Left renal cortex interstitium (tissue), 4 donors: ENCODE measurements around the gene S100A8. TPM values are rescaled to one million over a fixed set of nuclear protein-coding genes. Genes with fewer than 3 reads are reported as not detected.

Experiments
- DNase-seq, 4 donors: peaks; one replicate each; pipeline ENCODE4 v3.0.0-alpha.2; 2013; ENCODE audit warnings: low read depth in 4 of 4, low spot score in 2 of 4, missing footprints in 1 of 4
- polyA plus RNA-seq, 4 donors: library from polyadenylated mRNA; unstranded; fragments of 120-200 nt; gene quantifications; one replicate each; pipeline ENCODE4 v1.2.1, GENCODE V29; 2013; ENCODE audit not compliant: insufficient read length in 4 of 4

S100A8 gene
- polyA plus RNA-seq, 4 donors = 4.4 to 15.1 (median 12.9) TPM

DNA sequence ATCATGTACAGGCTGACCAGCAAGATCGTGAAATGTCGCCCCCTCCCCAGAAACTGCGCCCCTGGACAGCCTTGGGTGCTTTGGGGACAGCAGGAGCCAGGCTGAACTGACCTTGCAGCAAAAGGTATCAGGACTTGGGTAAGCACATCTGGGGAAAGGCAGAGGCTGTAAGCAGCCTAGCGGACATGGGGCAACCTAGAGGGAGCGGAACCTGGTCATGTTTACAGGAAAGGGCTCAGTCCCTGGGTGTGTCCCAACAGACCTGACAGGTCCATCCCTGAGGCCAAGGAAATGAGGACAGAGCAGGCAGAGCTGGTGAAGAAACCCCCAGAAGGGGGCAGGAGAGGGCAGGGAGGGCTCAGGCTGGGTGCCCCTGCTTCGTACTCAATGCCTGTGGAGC lies 3.1 kb upstream of the S100A8 start:
- no peak for DNase-seq

DNA sequence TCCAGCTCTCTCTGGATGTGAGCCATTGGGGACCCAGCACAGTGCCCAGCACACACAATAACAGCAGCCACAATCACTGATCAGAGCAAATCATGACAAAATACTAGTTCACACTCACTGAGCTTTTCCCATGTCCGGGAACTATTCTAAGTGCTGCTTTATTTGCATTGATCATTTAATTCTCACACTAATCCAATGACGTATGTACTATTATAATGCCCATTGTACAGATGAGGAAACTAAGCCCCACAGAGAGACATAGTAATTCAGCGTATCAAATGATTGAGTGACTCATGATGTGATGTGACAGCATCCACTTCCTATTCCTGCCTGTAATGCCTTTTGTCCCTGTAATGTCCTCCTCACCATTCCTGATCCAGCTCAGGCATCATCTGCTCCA lies 1.9 kb upstream of the S100A8 start:
- no peak for DNase-seq

DNA sequence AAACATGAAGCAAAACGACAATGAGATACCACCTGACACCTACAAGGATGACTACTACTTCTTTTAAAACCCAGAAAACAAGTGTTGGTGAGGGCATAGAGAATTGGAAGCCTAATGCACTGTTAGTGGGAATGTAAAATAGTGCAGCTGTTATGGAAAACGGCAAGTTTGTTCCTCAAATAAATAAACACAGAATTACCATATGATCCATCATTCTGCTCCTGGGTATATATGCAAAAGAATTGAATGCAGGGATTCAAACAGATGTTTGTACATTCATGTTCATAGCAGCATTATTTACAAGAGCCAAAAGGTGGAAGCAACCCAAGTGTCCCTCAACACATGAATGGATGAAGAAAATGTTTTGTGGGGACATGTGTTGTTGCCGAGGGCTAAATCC lies 1.4 kb upstream of the S100A8 start:
- no peak for DNase-seq

DNA sequence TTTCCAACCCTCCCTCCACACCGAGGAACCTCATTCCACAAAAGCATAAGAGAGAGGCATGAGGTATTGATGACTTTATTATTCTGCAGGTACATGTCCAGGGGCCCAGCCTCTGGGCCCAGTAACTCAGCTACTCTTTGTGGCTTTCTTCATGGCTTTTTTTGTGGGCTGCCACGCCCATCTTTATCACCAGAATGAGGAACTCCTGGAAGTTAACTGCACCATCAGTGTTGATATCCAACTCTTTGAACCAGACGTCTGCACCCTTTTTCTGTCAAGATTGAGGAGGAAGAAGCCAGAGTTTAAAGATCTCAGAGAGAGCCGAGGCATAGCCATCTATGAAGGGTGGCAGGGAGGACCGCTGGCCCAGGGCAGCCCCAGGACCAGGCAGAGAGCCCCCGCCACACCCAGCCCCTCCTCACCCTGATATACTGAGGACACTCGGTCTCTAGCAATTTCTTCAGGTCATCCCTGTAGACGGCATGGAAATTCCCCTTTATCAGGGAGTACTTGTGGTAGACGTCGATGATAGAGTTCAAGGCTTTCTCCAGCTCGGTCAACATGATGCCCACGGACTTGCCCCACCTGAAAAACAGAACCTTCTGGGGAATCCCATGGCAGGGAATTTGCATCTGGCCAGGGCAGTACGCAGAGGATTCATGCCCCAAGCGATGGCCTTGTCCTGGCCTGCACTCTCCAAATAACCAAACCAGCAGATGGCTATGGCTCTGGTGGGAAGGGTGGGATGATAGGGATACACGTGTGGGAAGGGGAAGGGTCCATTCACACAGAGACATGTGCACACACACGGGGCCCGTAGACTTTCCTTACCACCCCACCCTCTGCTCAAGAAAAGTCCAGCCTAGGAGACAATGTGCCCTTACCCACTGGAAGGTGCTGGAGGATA lies 647 bp downstream of the S100A8 start:
- DNase-seq = no peak

DNA sequence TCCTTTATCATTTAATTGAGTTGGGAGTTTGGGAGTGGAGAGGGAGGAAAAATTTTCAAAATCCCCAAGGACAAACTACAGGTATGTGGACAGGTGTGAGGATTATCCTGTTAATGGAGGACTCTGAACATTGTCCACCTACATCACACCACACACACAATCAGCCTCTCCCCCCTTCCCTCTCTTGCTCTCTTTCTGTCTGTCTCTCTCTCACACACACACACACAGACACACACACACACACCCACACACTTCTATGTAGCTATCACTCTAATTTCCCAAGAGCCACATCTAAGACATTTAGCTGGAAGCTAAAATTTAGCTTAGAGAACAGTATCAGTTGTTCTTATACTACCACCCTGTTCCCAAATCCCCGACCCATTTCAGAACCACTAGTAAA lies 1.5 kb downstream of the S100A8 start:
- no peak for DNase-seq

DNA sequence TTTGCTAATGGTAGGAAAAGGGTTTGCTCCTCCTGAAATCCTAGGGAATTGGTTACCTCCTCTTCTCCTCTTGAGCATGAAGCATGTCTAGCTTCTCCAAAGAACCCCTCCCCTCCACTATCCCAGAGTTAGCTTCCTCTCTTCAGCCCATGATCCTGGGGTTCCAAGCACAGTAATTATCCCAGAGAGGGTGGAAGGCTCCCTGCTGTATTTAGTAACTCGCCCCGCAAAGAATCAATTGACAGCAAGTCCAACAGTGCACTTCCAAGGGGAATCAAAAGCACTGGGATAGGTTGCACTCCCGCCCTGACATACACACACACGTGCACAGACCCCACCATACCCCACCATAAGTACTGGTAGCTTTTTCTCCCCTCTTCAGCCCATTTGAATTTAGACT lies 3.1 kb downstream of the S100A8 start:
- no peak for DNase-seq

DNA sequence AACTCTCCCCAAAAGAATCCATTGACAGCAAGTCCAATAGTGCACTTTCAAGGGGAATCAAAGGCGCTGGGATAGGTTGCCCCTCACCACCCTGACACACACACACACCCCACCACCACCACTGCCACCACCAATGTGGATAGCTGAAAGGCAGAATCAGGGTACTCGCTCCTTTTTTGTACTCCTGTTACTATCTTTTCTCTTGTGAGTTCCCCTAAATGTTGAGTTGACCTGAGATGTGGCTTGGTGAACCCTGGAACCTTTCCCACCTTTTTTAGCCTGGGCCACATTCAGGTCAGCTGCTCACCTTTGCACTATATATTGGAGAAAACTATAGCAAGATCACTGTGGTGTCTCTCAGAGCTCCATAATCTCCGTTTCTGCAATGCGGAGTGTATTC lies 3.9 kb downstream of the S100A8 start:
- no peak for DNase-seq

DNA sequence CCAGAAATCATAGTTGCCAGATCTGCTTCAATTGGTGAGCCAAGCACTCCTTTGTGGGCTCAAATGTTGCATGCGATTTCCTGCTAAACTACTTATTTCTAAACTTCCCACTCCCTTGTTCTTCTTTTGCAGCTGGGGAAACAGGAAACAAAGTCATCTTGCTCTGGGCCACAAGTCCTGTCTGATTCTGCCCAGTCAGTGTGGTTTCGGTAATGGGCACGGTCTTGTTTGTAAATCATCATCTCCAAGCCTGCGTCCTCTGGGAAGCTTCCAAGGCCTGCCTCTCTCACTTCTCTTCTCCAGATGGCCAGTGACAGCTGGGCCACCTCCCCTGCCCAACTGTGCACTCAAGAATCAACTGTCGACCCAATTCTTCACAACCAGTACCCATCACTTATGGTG lies 4.4 kb downstream of the S100A8 start:
- DNase-seq = no peak

DNA sequence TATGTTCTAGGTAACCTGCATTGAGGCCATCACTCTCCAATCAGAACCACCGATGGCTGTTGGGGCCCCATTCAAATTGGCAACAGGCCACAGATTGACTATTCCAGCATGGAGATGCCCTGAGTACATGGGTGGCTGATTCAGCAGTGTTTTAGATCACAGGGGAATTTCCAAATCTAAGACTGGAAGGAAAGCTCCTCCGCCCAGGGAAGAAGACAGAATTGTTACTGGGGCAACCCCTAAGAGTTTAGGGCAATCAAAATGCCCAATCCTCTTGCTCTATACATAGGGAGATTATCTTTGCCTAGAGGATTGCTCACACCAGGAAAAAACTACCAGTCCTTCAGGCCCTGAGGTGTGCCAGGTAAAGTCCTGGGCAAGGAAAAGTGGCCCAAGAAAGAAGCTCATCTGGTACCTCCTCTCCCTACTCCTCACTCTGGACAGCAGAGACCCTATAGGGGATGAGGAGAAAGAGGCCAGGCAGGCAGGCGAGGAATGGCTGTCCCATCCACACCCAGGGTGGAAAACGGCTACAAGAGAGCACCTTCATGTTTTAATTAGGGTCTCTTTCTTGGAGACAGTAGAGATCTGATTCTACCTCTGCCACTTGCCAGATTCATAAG lies 5.8 kb downstream of the S100A8 start:
- no peak for DNase-seq

DNA sequence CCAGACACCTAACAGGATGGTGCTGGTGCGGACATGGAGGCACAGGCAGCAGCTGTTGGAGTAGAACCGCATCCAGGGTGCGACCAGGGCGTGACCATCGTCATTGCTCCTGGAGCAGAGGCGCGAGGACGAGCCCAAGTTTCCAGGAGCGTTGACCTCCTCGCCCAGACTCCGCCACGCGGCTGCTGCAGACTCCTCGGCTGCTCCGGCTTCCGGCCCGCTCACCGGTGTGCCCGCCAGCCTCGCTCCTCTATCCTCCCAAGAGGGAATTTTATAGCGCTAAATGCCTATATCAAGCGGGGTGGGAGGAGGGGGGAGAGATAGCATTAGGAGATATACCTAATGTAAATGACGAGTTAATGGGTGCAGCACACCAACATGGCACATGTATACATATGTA lies 10.2 kb downstream of the S100A8 start:
- DNase-seq = no peak

DNA sequence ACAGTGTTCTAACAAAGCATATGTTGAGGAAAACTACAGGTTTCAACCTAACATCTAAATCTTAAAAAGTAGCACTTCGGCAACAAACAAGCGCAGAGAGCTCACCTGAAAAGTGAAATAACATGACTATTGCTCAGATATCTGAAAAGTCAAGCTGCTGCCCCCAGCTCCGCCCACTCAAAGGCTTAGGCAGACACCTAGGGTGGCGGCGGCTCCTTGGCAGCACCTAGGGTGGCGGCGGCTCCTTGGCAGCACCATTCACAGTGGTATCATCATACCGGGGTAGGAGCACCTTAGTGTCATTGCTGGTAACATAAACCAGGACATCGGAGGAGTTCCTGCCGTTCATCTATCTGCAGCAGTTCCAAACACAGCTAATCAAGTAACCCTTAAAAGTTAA lies 11.3 kb downstream of the S100A8 start:
- no peak for DNase-seq

DNA sequence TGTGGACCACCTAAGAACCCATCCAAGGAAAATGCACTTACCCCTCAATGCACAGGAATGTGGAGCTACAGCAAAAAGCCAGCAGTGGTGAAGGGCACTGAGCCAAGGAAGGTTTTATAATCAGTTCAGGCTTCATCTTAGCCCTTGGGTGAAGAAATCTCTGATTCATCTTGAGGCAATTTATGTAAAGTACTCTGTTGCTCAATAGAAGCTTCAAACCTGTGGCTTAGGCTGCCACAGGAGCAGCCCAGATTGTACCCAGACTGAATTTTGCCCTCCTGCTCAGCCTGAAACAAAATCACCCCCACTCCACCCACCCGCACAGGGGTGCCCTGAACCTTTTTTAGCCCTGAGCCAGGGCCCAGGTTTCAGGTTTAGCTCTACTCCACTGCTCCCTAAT lies 15.4 kb downstream of the S100A8 start, which contains the start of gene S100A12:
Gene S100A12 (minus strand): TSS at position 111 of the 400 bp plus-strand sequence. CDS start 1,029 bp downstream, outside the sequence.
- DNase-seq = no peak

DNA sequence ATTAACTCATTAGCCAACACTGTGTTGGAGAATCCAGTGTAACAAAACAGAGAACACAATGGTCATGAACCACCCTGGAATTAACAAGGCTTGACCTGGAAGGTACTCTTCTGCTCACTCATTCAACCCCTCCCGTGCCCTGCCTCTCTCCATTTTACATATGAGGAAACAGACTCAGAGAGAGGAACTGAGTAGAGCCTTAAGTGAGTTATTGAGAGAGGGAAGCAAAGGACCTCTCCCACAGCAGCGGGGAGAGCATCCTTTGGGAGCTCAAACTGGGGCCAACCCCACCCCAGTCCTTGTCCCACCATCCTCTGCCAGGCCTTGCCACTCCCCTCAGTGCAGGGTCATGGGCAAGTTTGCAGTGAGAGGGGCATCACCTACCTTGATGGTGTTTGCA lies 16.8 kb downstream of the S100A8 start:
- no peak for DNase-seq

DNA sequence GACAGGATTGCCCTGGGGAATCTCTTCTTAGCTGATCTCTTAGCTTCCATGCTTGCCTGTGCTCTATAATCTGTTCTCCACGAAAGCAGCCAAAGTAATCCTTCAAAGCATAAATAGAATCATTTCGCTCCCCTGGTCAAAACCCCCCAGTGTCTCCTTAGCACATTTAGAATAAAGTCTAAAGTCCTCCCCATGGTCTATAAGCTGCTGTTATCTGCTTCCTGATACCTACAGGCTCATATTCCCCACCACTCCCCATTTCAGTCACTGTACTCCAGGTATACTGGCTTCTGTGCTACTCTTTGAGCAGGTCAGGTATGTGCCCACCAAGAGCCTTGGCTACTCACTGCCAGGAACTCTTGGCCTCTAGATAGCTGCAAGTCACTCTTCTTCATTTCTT lies 18.3 kb downstream of the S100A8 start:
- DNase-seq = no peak

DNA sequence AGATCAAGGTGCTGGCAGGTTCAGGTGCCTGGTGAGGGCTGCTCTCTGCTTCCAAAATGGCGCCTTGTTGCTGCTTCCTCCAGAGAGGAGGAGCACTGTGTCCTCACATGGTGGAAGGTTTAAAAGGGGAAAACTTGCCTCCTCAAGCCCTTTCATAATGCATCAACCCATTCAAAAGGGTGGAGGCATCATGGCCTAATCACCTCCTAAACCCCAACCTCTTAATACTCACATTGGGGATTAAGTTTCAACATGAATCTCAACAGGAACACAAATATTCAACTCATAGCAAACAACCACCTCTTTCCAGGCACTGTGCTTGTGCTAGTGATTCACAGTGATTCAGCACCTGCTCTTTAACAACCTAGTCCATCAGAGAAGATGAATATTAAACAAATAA lies 19.6 kb downstream of the S100A8 start:
- no peak for DNase-seq

DNA sequence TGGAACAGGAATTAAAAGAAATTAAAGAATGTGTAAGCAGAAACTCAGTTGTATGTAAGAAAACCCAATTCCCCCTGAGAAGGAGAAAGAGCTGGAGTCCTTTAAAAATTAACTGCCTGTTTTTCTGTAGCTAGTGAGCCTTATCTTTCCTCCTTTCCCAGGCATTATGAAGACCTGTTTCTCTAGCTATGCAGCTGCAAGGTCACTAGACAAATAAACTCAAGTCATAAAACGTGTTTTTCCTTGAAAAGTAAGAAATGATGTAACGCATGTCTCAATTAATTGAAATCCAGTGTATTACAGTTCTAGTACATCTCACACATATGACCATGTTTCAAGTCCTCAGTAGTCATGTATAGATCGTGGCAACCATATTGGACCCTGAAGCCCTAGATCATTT lies 20.7 kb downstream of the S100A8 start:
- no peak for DNase-seq

DNA sequence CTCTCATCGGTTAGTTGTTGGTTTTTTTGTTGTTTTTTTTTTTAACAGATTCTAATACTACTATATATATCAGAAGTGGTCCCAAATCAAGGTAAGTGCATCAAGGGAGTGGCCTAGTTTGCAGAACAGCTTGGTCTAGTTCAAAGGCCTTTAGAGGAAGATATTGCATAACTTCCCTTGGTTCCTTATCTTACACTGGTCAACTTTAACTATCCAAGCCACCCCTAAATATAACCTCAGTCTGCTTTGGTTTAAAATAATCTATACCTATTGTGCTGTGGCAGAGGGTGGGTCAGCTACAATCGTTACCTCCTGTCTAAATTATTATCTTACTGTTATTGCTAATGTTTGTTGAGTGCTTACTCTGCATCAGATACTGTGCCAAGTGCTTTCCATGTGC lies 22.4 kb downstream of the S100A8 start:
- no peak for DNase-seq

DNA sequence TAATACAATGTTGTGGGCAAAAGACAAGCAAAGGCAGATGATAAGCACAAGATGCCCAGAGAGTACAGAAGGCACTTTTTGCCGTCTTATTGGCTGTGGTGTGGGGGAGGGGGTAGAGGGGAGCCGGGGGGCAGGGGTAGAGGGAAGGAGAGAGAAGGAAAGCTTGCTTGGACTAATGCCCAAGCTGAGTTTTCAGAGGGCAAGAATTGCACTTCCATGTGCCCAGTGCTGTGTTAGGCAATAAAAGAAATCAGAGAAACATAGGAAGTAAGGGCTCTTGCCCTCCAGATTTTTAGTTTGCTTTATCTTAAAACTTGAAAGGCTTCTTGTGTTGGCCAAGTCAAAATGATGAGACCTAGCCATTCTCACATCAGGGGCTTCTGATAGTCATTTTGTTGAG lies 23.8 kb downstream of the S100A8 start:
- DNase-seq = no peak

DNA sequence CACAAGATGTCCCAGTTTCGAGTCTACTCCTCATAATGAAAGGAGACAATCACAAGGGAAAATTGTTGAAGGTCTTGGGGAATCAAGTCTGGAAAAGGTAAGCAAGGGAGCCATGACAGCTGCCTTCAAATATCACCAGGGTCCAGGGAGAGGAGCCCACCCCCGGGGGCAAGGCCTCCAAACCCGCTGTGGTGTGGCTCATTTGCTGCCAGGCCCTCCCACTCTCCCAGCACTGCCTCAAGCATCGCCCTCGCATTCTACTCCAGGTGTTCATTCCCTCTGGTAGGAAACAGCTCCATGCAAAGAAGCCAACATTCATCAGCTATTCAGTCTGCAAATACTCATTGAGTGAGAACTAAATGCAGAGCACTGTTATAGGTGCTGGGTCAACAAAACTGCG lies 24.6 kb downstream of the S100A8 start:
- no peak for DNase-seq

DNA sequence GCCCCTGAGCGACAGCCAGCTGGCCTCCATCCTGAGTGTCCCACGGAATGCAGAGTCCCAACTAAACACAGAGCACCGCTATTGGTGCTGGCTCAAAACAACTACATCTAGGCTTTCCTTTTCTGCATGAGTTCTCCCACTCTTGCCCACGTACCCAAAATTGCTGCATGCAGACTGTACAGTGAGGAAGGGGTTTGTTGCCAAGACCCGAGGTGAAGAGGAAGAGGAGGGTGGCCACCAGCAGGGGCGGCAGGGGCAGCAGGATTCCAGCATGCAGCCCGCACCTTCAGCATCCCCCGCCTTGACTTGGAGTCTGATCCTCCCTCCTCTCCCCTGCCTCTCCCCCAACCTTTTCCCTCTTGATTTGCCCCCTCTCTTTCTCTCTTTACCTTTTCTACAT lies 25.2 kb downstream of the S100A8 start:
- no peak for DNase-seq

DNA sequence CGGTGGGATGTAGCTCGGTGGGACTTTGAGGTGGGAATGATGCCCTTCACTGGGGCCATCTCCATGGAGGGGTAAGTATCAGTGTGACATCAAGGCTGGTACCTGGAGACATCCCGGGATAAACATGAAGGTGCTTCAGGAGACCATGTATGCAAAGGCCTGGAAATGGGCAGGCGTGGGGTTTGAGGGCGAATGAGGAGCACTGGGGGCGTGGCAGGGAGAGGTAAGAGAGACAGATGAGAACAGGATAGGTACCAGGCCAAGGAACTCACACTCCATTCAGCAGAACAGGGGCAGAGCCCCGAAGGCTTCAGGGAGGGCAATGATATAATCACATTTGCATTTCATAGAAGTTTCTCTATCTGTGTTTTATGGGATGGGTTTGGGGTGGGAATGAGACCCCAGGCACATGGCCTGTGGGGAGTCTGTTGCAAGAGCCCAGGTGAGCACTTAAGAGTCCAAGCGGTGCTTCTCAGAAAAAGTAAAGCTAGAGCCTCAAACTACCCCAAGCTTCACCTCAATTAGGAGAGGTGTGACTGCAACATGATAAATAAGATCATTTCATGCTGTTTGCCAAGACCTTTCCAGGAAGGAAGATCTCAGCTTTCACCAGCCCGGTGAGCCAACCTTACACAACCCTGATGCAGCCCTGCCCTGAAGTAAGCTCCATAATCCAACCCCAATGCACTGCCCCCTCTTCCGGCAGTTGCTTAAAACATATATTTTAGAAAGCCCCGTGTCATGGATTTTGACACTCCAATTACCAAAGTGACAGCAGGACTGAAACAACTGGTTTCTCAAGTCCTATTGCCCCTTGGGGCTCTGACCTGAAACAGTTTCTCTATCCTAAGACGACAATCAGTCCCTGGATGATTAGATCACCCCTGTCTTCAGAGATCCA lies 25.9 kb downstream of the S100A8 start:
- DNase-seq = no peak
